T1000 (cell line): ENCODE results near the gene PRUNE1.

Experiments used
- DNase-seq: peaks from one replicate; lab custom pipeline; 2025; ENCODE audit warnings: mixed read lengths; lab: John Stamatoyannopoulos, UW

Gene PRUNE1

GRCh38 chr1:150976879-150977694, 31.2 kb upstream of the PRUNE1 start:
- peak; percentile 81 for DNase-seq

- DNase-seq, result peak; percentile 82
These were observed 28.9 kb upstream of the PRUNE1 start for GRCh38 chr1:150979092-150980056.

- DNase-seq, result peak; percentile 14
These were observed 27.0 kb upstream of the PRUNE1 start for GRCh38 chr1:150981177-150981804.

GRCh38 chr1:150981805-150982712, 26.2 kb upstream of the PRUNE1 start, which contains the start of gene ANXA9:
Gene ANXA9, plus strand, starts transcription at chr1:150982292. Its CDS starts 814 bp downstream, at chr1:150983106.
- no peak for DNase-seq

- no peak for DNase-seq
These were observed 22.9 kb upstream of the PRUNE1 start for GRCh38 chr1:150985179-150985825.

GRCh38 chr1:150987924-150988323, 20.3 kb upstream of the PRUNE1 start:
- no peak for DNase-seq

GRCh38 chr1:150992626-150993025, 15.6 kb upstream of the PRUNE1 start:
- no peak for DNase-seq

GRCh38 chr1:150994248-150994647, 14.0 kb upstream of the PRUNE1 start:
- no peak for DNase-seq

GRCh38 chr1:150995460-150995859, 12.8 kb upstream of the PRUNE1 start:
- no peak for DNase-seq

- DNase-seq, result no peak
These were observed 12.4 kb upstream of the PRUNE1 start for GRCh38 chr1:150995896-150996295.

GRCh38 chr1:150997126-150997872, 10.9 kb upstream of the PRUNE1 start:
- no peak for DNase-seq

- no peak for DNase-seq
These were observed 10.3 kb upstream of the PRUNE1 start for GRCh38 chr1:150997949-150998348.

GRCh38 chr1:150999051-150999674, 9.1 kb upstream of the PRUNE1 start:
- DNase-seq, result peak; percentile 35

GRCh38 chr1:150999926-151000325, 8.3 kb upstream of the PRUNE1 start:
- DNase-seq, result no peak

GRCh38 chr1:151000408-151000807, 7.8 kb upstream of the PRUNE1 start:
- DNase-seq, result no peak

GRCh38 chr1:151001602-151002001, 6.6 kb upstream of the PRUNE1 start:
- DNase-seq, result no peak

- DNase-seq, result no peak
These were observed 6.2 kb upstream of the PRUNE1 start for GRCh38 chr1:151002051-151002450.

- no peak for DNase-seq
These were observed 5.6 kb upstream of the PRUNE1 start for GRCh38 chr1:151002611-151003010.

GRCh38 chr1:151003180-151003579, 5.1 kb upstream of the PRUNE1 start:
- DNase-seq, result no peak
